EL (cell line): ENCODE results near the gene UNC5CL.
"Not testable (repeated sequence)": the region's sequence is repeated elsewhere in the genome, so short reads cannot be mapped to it uniquely, and the experiment has no call there.

ENCODE experiments used
- DNase-seq: peaks from one replicate; pipeline ENCODE4 v3.0.0-alpha.2; 2016

Gene UNC5CL

DNA sequence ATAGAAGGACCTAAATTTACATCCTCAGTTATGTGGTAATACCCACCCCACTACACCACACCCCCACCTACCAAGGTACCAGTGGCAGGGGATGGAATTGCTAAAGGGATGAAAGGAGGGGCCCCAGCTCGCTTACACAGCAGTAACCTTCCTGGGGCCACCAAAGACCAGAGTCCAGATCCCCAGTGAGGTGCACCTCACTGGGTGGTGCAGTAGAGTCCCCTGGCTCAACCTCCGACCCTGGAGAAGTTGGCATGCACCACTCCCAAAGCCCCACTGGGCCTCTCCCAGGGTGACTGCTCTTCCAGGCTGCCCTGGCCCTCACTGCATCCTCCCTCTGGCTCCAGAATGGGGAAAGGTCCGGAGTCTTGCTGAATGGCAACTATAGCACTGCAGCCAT, 816 bp downstream of the UNC5CL start:
- no peak for DNase-seq

DNA sequence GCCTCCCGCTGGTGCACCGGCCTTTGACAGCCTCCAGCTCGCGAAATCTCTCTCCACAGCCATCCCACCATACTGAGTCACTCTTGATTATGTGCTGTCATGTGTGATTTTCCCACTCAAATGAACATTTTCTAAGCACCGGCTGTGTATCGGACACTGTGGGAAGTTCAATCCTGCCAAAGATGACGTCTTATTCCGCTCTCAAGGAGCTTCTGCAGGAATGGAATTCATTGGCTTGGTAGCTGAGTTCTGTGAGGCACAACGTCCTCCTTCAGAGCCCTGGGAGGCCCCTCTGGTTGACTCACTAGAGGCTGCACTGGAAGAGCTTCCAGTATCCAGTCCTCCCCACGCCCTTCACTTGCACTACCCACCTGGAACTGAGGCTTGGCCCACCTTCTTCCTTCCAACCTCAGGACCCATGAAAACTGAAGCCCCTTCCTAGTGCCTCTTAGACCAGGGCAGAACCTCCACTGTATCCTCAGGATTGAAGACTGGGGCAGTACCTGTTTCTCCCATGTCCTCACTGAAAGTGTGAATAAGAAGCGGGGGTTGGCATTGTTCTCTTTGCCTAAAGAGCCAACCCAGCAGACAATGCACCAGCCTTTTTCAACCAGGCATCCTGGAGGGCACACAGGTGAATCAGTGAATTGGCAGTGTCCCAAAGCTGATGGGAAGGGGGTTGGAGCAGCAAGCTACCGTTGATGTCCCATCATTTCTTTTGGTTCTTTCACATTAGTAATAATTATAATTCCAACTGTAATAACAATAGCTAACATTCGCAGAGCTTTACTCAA, 1.7 kb downstream of the UNC5CL start:
- DNase-seq: no peak

DNA sequence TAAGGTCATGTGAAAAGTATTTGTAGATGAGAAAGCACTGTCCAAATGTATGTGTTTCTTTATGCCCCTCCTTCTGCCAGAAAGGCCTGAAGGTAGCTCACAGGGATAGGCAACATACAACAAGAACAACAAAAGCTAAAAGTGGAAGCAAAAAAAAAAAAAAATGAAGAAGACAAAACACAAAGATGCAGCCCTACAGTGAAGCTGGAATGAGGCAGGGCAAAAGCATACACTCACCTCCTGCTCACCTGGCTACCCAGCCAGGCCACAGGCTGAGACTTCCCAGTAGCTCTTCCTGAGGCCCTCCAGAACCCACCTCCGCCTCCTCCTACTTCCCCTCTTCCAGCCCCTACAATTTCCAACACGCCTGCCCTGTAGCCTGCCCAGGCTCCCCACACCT, 2.4 kb downstream of the UNC5CL start:
- no peak for DNase-seq

DNA sequence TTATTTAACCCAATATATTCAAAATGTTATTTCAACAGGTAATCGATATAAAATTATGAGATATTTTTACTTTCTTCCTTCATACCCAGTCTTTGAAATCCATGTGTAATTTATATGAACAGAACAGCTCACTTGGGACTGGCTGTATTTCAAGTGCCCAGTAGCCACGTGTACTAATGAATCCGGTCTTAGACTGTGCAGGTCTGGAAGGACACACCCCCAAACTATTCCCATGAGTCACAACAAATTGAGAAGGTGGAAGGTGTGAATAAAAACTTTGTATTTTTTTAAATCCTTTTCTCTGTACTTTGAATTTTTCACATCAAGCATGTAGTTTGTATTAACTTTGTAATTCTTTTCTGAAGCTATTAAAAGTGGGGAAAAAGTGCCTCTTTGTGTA, 2.8 kb downstream of the UNC5CL start:
- DNase-seq: no peak

DNA sequence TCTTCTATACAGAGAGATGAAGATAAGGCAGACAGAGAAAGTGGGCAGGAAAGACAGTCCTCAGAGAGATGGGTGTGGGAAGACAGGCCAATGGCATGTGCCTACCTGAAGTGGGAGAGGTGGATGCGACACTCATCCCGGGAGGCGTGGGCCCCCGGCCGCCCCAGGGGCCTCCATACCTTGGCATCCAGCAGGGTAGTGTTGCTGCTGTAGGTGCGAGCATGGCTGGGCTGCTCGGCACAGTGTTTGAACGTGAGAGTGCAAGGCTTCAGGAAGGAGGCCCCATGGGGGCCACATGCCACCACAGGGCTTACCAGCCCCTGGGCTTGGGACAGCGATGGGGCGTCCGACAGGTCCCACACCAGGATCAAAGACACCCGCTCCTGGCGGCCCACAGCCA, 5.2 kb downstream of the UNC5CL start:
- no peak for DNase-seq

DNA sequence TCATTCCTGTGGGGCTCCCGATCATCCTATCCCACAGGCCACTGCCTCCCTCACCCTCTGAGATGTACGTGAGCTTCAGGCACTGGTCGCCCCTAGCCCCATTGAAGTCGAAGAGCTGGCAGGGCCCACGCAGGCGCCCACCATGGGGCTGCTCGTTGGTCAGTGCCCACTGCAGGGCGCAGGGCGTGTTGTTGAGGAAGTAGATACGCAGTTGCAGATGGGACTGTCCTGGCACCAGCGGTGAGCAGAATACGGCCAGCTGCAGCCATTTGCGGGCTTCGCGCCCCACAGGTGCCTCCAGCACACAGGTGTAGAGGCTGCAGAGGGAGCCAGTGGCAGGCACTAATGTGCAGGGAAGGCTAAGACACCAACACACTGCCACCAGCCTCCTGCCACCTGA, 6.2 kb downstream of the UNC5CL start:
- no peak for DNase-seq

DNA sequence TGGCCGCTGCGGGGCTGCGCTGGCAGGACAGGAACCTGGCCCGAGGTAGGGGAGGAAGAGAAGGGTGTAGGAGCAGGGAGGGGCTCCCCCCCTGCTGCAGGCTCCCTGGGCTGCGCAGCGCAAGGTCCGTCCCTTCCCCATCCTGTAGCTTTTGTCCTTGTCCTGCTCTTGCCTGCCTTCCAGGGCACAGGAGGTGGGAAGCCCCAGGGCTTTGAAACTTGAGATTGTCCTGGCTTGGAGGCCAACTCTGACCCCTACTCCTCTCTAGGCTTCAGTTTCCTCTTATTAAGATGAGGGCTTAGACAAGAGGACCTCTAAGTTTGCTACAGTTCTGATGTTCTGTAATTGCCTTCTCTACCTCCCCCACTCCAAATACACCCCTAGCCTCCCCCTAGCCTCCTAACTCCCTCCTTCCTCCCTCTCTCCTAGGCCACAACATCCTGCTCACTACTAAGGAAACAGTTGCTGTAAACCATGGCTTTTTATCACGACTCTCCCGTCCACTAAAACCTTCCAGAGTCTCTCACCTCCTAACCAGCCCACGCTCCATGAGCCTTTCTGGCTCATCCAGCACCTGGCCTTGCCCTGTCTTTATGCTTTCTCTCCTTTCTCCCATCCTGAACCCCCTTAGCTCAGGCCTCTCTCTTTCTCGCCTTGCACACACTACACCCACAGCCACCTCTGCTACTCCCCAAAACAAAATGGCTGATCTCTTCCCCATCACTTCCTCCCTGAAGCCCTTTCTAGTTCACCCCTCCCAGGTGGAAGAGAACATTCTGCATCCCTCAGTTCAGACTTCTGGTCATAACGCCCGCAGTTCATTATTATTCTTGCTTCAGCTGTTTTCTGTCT, 10.2 kb downstream of the UNC5CL start:
- DNase-seq: no peak

DNA sequence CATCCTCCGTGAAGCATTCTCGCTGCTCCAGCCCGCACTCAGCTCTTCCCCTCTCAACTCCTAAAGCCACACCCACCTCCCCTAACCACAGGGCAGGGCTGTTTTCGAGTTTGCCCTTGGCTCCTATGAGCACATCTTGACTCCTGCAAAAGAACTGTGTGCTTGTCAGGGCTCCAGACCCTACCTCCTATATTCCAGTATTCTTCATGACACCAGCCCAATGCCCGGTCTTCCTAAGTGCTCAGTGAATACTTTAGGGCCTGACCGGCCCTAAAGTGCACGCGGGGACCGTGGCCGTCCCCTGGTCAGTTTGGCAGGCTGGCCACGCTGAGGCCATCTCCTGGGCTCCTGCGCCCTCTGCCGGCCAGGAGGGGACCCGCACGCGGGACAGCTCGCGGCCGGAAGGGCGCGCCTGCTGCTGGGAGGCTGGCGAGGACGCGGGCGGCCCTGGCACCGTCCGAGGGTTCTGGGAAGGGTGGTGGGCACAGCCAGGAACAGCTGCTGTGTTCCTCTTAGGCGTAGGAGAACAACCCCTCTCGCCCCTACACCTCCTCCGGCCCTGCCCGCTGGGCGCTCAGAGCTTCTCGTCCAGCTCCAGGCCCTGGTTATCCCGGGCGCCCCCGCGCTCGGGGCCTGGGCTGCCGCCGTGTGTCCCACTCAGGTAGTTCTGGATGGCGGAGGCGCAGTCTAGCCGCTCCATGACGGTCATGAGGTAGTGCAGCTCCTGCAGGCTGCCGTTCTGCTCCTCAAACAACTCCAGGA, 11.0 kb downstream of the UNC5CL start:
- DNase-seq: peak; percentile 72

DNA sequence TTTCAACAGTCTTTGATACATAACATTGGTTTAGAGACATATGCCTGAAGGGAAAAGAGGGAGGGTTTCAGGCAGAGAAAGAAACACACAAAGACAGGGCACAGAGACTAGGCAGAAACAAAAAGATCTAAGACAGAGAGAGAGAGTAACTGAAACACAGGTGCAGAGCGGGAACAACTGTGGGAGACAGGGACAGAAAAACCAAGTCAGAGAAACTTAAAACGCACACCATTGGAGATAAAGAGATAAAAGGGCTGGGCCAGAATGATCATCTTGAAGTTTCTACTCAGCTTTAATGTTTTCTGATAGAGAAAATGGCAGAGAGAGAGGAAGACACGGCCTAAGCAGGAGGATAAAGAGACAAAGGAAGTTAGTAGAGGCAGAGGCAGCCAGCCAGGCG, 11.8 kb downstream of the UNC5CL start:
- no peak for DNase-seq

DNA sequence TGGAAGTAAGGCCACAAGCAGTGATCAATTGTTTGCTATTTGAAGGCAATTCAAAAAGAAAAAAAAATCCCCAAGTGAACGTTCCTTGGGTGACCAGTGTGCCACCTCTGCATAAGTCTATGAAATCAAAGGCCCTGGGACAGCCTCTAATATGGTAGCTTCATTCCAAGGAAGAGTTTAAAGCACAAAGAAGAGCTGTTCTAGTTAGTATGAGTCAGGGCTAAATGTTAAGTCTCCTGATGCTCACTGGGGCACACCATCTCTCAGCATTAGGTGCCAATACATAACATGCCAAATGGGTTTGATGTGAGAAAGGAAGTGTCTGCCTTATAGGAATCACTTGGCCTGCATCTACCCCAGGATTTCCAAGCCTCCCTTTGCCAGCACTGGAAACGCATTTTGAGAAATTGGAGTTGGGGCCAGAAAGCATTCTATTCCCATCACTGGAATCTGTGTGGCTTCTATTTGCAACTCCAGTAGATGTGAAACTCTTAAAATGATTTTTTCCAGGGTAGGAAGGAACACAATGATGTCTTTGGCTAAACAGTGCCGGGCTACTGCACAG, 13.0 kb downstream of the UNC5CL start:
- DNase-seq: no peak

DNA sequence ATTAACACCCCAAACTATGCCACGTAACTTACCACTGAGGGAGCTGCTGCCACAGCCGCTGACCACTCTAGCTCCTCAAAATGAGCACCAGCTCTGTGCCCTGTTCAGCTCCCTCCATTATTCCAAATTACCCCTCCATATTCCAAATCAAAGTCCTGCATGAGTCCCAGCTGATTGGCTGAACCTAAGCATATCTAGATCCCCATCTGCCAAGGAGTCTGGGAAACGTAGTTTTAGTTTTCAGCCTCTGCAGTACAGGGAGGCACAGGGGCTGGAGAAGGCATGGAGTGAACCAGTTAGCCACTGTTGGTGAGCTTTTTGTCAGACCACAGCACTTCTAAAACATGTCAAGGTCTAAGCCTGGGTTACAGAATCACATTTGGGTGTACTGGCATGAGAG, 15.9 kb downstream of the UNC5CL start:
- peak; percentile 19 for DNase-seq

DNA sequence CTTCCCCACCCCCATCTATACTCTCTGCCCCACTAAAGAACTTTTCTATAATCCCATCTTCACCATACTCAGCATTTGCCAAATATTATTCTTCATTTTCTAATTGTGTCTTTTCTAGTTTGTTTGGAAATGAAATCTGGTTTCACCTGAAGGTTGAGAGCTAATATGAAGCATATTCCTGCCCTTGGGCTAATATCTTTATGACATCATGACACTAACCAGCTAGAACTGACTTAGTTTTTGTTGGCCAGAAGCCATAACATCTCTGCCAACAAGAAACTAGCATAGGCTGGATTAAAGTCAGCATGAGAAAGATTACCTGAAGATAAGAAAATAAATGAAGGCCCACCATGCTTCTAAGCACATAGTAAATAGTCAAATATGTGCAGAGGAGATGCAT, 16.7 kb downstream of the UNC5CL start:
- peak; percentile 62 for DNase-seq

DNA sequence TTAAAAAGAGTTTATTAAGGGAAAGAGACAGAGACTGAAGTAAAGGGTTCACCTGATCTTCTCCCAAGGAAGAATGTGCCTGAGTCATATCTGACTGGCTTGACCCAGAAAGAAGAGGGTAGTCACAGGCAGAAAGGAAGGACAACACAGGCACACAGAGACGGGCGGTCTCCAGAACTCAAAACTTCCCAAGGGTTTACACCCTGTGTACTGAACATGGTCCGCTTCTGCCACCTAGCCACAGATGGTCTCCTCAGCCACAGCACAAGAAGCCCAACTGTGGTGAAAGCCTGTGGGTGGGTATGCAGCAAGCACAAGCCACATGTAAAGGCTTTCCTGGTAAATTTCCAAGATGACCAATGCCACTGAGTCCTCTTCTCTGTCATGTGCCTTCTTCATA, 17.2 kb downstream of the UNC5CL start:
- peak; percentile 63 for DNase-seq

DNA sequence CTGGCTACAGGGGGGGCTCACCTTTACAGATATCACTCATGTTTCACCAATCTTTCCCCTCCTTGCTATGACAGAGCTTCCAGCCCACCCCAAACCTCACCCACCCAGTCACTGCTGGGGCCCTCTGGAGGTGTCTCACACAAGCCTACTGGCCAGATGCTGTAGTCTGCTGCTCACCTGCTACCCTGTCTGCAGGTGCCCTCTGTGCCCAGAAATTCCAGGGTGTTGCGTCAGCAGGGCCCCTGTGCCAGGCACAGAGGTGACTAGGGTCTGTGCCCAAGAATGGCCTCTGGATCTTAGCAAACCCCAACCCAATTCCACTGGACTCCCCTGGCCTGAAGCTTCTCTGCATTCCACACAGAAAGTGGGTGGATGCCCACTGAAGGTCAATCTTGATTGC, 21.4 kb downstream of the UNC5CL start:
- no peak for DNase-seq

DNA sequence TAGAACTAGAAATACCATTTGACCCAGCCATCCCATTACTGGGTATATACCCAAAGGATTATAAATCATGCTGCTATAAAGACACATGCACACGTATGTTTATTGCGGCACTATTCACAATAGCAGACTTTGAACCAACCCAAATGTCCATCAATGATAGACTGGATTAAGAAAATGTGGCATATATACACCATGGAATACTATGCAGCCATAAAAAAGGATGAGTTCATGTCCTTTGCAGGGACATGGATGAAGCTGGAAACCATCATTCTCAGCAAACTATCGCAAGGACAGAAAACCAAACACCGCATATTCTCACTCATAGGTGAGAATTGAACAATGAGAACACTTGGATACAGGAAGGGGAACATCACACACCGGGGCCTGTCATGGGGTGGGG, 23.2 kb downstream of the UNC5CL start:
- DNase-seq: not testable (repeated sequence)

DNA sequence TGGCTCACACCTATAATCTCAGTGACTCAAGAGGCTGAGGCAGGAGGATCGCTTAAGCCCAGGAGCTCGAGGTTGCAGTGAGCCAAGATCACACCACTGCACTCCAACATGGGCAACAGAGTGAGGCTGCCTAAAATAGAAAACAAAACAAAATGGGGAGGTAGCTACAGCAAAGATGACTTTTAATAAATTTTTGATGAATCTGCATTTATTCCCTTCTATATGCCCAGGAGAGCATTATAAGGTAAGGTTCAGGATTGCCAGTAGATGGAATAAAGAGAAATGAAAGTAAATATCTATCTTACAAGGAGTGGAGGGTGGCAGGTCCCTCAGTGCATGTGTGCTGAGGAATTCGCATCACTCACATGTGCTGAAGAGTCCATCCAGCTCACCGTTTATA, 24.2 kb downstream of the UNC5CL start:
- DNase-seq: no peak

DNA sequence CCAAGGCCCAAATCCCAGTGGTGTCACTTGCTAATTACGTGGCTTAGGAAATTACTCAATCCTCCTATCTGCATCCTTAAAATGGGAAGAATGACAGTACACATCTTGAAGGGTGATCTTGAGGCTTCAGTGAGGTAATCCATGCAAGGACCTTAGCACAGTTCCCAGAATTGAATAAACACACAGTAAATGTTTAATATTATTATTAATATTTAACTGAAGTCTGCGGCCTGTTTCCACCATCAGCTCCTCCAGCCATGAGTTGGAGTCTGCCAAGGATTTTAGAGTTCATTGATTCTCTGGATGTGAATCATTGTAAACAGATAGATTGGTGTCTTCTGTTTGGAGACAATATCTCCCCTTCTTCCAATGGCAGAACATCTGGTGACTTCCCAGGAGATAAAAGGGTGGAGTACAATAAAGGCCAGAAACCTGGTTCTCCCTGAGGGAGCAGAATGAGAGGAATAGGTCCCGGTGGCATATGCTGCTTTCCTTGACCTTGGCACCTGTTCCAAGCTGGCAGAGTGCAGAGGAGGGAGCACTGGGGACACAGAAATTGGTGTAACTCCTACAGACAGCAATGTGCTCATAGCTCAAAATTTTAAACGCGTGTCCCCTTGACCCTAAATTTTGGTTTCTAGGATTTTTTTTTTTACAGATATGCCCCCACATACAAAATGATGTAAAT, 25.4 kb downstream of the UNC5CL start:
- DNase-seq: no peak

DNA sequence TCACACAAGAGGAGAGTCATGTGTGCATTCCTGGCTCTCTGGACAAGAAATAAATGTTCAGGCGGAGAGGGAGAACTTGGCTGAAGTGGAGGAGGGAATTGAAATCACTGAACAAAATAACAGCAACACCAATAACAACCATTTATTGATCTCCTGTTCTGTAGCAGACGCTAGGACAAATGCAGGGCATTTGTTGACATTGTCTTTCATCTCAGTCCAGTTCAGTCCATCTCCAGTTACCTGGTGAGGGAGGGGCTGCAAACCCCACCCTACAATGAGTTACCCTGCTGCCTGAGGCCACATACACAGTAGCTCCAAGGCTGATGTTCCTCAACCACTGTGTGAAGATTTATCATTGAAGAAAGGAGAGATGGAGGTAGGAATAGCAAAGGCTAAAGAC, 27.3 kb downstream of the UNC5CL start:
- DNase-seq: no peak

DNA sequence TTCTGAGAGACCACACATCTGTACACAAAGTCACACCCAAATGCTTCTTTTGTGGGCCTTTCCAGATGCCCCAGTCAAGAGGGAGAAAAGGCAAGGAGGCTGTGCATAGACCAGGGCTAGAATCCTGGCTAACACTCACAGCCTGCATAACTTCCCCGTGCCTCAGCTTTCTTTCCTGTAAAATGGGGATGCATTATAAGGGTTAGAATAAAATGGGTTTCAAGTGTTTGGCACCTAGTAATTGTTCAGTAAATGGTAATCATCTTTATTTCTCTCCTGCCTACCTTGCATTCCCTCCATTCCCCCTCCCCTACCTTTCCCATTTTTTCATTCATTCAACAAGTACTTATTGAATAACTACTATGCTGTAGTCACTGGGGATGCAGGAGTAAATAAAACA, 29.4 kb downstream of the UNC5CL start:
- DNase-seq: no peak

DNA sequence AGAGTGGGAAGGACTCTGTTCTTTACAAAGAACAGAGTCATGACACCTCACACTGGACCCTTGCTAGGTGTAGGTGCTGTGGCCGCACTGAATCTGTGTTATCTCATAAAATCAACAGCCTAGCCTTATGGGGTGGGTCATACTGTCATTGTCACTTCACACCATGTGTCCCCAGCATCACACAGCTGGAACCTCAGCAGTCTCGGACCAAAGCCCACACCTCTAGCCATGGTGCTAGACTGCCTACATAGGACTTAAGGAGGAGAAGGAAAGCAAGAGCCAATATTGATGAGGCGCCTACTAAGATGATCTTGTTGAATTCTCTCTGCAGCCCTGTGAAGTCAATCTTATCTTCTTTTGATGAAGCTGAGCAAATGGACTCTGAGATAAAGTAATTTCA, 31.0 kb downstream of the UNC5CL start:
- DNase-seq: no peak

DNA sequence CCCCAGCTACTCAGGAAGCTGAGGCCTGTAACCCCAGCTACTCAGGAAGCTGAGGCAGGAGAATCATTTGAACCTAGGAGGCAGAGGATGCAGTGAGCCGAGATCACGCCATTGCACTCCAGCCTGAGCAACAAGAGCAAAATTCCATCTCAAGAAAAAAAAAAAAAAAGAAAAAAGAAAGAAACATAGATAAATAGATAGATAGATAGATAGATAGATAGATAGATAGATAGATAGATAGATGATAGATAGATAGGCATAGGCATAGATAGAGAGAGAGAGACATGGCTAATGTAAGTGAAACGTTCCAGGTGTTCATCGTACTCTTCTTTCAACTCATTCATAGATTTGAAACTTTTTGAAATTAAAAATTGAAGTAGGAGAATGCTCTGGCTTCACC, 32.0 kb downstream of the UNC5CL start:
- DNase-seq: not testable (repeated sequence)

DNA sequence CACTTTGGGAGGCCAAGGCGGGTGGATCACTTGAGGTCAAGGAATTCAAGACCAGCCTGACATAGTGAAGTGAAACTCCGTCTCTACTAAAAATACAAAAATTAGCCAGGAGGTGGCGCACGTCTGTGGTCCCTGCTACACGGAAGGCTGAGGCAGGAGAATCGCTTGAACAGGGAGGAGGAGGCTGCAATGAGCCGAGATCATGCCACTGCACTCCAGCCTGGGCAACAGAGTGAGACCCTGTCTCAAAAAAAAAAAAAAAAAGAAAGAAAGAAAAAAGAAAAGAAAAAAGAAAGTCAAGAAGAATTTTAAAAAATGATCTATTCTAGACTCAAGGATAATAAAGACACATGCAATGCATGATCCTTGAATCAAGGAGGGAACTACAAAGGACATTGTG, 32.8 kb downstream of the UNC5CL start:
- peak; percentile 64 for DNase-seq

DNA sequence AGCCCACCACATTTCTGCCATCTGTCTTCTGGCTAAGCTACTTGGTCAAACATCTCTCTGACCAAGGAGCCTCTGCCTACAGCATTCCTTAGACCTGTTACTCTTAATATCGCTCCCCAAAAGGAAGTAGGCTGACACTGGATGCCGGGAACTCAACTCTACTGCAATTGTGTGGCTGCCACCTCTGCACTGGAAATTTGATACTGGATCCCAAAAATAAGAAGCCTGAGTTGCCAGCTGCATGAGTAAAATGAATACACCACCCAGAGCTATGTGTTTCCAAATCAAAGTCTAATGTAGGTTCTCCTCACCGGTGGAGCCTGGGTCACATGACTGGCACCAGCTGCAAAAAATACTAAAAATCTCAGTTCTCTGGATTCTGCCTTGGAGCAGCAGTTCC, 36.9 kb downstream of the UNC5CL start:
- DNase-seq: no peak
